Fibroblast of skin of left biceps (primary cell): ENCODE measurements around the gene ITPKC.
"Not testable (repeated sequence)": the region's sequence is repeated elsewhere in the genome, so short reads cannot be mapped to it uniquely, and the experiment has no call there.

ENCODE experiments used
- DNase-seq, 2 experiments: peaks; one replicate each; pipeline ENCODE4 v3.0.0-alpha.2; 2013; ENCODE audit warnings: low read depth in 2 of 2

Gene ITPKC

DNA sequence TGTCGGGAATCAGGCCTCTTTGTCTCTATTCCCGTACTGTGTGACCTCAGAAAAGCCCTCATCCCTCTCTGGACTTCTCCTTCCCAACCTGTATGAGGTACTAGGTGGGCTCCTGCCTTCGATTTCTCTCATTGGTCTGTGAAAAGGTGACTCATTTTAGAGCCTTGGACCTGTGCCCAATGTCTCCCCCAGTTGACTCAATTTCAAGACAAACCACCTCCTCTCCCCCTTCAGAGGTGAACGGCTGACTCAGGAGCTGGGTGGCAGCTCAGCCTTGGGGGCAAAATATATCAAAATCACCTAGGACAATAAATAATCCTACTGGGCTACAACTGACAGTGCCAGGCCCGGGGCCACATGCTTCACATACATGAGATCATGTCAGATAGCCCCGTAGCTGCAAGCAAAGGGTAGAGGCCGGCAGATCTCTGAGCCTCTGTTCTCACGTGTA is 856 bp upstream of the ITPKC start:
- DNase-seq: no peak

DNA sequence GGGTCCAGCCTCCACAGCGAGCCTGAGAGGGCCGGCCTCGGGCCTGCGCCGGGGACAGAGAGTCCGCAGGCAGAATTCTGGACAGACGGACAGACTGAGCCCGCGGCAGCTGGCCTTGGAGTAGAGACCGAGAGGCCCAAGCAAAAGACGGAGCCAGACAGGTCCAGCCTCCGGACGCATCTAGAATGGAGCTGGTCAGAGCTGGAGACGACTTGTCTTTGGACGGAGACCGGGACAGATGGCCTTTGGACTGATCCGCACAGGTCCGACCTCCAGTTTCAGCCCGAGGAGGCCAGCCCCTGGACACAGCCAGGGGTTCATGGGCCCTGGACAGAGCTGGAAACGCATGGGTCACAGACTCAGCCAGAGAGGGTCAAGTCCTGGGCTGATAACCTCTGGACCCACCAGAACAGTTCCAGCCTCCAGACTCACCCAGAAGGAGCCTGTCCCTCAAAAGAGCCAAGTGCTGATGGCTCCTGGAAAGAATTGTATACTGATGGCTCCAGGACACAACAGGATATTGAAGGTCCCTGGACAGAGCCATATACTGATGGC is 490 bp downstream of the ITPKC start:
- no peak for DNase-seq

DNA sequence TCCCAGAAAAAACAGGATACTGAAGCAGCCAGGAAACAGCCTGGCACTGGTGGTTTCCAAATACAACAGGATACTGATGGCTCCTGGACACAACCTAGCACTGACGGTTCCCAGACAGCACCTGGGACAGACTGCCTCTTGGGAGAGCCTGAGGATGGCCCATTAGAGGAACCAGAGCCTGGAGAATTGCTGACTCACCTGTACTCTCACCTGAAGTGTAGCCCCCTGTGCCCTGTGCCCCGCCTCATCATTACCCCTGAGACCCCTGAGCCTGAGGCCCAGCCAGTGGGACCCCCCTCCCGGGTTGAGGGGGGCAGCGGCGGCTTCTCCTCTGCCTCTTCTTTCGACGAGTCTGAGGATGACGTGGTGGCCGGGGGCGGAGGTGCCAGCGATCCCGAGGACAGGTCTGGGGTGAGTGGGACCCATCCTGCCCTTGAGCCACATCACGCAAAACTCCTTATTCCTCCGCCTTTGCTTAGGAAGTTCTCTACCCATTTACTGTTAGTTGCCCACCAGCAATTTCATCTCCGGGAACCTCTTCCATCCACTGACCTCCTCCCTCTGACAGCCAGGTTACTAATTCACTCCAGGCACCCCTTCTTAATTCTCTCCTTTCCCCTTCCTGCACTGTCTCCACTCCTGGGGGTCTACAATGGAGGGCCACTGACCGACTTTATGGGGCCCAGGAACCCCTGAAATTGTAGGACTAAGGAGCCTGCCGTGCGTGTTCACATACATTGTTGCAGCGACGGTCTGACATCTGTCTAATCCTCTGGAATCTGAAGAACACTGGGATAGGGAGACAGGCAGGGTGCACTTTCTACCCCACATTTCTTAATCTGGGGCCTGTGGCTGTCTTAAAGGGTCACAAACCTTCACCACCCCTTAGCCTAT is 1.2 kb downstream of the ITPKC start:
- no peak for DNase-seq

DNA sequence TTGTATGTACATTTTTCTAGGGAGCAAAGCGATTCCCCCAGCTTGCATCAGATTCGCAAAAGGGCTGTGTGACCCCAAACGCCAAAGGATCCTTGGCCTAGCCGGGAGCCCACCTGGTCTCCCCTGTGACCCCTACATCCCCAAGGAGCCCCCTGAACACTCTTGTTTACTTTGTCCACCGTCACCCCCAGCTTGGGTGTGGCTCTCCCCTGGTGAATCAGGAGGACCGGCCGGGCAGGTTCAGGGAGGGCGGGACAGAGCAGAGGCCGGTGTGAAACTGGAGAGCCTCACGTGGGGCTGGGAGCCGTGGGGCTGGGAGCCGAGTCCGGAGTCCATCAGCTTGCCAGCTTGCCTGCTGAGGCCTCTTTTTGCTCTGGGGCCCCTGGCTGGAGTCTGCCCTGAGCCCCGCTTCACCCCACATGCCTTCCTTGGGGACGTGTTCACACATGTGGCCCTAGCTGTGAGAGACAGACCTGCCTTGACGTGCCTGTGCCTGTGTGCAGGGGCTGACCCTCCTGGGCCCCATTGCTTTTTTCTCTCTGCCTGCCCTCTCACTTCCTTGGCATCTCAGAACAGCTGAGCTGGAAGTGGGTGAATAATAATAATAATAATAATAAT is 2.0 kb downstream of the ITPKC start:
- no peak for DNase-seq

DNA sequence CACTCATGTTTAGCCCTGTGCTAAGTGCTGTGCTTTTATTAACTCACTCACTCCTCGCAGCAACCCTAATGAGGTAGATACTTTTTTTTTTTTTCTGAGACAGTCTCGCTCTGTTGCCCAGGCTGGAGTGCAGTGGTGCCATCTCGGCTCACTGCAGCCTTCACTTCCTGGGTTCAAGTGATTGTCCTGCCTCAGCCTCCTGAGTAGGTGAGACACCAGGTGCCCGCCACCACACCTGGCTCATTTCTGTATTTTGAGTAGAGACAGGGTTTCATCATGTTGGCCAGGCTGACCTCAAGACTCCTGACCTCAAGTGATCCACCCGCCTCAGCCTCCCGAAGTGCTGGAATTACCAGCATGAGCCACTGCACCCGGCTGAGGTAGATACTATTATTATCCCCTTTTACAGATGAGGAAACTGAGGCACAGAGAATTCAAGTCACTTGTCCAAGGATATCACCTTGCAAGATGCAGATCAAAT is 2.5 kb downstream of the ITPKC start:
- DNase-seq: no peak

DNA sequence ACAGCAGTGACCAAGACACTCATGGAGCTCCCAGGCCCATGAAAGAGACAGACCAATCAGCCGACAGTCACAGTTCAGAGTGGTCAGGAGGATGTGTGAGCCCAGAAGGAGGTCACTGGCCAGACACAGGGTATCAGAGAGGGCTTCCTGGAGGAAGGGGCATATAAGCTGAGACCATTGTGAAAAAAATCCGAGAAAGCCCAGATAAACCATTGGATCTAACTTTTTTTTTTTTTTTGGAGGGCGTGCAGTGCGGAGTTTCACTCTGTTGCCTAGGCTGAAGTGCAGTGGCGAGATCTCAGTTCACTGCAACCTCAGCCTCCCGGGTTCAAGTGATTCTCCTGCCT is 4.2 kb downstream of the ITPKC start:
- DNase-seq: no peak

DNA sequence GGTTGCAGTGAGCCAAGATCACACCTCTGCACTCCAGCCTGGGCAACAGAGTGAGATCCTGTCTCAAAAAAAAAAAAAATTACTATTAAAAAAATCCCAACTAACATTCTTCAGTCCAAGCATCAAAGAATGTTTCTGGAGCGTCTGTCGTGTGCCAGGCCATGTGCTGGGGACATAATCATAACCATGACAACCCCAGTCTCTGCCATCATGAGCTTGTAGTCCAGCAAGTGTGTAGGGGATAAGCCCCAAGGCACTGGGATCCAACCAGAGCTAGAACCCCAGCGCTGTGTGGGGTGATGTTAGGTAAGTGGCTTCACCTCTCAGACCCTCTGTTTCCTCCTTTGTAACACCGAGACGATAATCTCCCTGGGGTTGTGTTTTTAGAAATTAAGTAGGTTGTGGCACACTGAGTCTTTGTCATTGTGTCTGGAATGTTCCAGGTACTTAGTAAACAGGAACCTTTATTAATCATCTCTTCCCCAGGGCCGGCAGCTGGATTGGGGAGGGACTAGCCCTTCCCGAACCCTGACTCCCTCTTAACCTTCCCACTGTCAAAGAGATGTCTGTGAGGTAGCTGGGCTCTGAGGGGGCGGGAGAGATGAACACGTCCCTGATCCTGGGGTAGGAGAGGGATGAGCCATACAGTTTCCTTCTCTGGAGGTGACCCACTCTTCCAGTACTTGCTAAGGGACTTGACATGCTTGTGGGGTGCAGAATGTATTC is 5.2 kb downstream of the ITPKC start:
- no peak for DNase-seq

DNA sequence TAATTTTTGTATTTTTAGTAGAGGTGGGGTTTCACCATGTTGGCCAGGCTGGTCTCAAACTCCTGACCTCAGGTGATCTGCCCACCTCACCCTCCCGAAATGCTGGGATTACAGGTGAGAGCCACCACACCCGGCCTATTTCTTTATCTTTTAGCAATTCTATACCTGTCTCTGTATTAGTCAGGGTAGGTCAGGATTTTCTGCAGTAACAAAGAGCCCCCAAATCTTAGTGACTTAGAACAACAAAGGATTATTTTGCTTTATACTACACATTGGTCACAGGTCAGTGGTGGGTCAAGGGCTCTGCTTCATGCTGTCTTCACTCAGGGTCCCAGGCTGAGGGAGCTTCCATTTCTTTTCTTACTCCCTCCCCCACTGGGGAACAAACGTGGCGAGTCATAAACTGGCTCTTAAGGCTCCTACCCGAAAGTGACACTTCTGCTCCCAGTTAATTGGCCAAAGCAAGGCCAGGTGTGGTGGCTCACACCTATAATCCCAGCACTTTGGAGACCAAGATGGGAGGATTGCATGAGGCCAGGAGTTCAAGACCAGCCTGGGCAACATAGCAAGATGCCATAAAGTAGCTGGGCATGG is 6.8 kb downstream of the ITPKC start:
- DNase-seq: no peak

DNA sequence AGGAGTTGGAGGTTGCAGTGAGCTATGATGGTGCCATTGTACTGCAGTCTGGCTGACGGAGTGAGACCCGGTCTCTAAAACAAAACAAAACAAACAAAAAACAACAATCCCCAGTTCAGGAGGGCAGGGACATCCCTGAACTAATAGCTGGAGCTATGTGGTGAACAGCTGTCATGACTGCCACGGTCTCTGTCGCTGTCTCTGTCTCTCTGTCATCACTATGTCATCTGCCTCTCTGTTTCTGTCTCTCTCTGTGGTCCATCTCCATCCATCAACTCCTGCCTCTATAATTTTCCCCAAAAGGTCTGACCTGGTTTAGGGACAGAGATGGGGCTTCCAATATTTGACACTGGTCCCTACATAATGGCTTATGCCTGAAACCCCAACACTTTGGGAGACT is 7.4 kb downstream of the ITPKC start:
- DNase-seq: no peak

DNA sequence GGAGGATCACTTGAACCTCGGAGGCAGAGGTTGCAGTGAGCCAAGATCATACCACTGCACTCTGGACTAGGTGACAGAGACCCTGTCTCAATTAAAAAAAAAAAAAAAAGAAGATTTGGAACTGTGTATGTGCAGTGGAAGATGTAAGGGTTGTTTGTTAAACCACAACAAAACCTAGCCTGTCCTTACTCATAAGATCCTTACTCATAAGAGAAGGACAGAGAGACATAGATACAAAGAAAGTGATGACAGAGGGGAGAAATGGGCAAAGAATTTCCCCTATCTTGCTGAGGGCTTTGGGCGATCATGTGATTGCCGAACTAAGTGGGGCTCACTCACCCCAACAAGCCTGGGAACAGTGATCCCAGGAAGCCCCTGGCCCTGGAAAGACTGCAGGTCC is 7.9 kb downstream of the ITPKC start:
- no peak for DNase-seq

DNA sequence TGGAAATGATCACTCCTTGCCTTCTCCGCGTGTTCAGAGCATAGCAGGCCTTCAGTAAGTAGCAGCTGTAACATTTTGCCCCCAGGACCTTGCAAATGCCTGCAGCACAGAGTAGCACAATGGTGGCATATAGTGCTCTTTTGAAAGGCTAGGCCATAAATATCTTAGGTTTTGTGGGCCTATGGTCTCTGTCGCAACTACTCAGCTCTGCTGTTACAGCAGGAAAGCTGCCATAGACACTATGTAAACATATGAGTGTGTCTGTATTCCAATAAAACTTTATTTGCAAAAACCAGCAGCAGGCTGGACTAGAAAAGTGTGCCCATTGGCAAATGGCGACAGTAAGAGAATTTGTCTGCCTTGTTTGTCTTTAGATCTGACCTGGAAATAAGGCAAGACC is 9.4 kb downstream of the ITPKC start:
- no peak for DNase-seq

DNA sequence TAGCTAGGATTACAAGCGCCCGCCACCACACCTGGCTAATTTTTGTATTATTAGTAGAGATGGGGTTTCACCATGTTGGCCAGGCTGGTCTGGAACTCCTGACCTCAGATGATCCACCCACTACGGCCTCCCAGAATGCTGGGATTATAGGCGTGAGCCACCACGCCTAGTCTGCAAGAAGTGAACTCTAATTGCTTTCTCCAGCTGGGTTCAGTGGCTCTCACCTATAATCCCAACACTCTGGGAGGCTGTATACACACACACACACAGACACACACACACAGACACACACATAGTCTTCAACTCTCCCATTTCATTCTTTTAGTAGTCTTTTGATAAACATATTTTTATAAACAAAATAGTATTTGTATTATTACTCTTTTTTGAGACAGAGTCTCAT is 13.2 kb downstream of the ITPKC start:
- not testable (repeated sequence) for DNase-seq

DNA sequence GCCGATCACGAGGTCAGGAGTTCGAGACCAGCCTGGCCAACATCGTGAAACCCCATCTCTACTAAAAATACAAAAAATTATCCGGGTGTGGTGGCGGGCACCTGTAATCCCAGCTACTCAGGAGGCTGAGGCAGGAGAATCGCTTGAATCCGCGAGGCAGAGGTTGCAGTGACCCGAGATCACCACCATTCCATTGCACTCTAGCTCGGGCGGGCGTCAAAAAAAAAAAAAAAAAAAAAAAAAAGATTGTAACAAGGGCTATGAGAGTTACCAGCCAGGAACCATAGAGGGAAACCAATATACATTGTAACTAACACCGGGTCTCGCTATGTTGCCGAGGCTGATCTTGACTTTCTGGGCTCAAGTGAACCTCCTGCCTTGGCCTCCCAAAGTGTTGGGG is 15.4 kb downstream of the ITPKC start:
- DNase-seq: not testable (repeated sequence)

DNA sequence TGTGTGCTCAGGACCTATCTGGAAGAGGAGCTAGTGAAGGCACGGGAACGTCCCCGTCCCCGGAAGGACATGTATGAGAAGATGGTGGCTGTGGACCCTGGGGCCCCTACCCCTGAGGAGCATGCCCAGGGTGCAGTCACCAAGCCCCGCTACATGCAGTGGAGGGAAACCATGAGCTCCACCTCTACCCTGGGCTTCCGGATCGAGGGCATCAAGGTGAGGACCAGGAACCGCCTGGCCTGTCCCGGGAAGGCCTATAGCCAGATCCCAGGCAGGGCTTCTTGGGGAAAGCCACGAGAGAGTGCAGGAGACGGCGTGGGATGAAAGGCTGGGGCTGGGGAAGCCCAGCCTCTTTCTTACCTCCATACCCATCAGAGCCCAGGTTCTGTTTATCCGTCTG is 16.2 kb downstream of the ITPKC start:
- DNase-seq: no peak

DNA sequence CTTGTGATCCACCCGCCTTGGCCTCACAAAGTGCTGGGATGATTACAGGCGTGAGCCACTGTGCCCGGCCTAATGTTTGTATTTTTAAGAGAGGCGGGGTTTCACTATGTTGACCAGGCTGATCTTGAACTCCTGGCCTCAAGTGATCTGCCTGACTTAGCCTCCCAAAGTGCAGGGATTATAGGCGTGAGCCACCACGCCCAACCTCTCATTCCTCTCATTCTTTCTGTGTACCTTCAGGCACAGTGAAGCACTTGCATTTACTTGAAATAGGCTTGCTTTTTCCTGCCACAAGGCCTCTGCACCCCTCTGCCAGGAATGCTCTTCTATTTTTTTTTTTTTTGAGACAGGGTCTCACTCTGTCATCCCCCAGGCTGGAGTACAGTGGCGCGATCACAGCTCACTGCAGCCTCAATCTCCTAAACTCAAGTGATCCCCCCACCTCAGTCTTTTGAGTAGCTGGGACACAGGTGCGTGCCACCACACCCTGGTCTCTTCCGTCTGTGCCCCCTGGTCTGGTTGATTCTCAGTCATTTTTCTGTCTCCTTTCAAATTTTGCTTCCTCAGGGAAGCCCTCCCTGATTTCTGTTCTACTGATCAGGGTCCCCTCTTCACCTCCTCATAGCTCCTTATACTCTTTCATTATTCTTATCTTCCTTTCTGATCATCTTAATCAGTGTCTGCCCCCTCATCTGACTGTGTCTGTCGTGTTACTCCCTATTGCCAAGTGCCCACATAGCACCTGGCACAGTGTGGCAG is 18.3 kb downstream of the ITPKC start:
- DNase-seq: no peak

DNA sequence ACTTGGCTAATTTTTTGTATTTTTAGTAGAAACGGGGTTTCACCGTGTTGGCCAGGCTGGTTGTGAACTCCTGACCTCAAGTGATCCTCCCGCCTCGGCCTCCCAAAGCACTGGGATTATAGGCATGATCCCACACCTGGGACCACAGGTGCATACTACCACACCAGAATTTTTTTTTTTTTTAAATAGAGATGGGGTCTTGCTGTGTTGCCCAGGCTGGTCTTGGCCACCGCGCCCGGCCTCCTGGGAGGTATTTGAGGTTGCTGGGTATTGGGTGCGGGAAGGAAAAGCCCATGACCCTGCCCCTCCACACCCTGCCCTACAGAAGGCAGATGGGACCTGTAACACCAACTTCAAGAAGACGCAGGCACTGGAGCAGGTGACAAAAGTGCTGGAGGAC is 19.7 kb downstream of the ITPKC start:
- no peak for DNase-seq

DNA sequence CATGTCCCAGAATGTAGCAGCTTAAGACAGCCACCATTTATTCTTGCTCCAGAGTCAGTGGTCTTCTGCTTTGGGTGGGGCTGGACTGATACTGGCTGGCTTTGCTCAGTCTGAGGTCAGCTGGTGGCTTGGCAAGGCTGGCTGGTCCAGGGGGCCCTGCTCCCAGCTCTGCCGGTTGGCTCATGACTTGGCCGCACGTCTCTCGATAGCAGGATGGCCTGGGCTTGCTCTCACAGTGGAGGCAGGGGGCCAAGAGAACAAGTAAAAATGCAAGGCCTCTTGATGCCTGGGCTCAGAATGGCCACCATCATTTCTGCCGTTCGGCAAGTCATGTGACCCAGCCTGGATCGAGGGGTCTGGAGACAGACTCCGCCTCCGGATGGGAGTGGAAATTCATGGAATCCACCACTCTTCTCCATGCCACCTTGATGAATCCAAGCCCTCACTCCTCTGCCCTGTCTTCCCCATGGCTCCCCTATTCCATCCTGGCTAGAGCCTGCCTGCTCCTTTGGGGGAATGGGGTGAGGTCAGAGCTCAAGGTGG is 20.3 kb downstream of the ITPKC start:
- DNase-seq: no peak

DNA sequence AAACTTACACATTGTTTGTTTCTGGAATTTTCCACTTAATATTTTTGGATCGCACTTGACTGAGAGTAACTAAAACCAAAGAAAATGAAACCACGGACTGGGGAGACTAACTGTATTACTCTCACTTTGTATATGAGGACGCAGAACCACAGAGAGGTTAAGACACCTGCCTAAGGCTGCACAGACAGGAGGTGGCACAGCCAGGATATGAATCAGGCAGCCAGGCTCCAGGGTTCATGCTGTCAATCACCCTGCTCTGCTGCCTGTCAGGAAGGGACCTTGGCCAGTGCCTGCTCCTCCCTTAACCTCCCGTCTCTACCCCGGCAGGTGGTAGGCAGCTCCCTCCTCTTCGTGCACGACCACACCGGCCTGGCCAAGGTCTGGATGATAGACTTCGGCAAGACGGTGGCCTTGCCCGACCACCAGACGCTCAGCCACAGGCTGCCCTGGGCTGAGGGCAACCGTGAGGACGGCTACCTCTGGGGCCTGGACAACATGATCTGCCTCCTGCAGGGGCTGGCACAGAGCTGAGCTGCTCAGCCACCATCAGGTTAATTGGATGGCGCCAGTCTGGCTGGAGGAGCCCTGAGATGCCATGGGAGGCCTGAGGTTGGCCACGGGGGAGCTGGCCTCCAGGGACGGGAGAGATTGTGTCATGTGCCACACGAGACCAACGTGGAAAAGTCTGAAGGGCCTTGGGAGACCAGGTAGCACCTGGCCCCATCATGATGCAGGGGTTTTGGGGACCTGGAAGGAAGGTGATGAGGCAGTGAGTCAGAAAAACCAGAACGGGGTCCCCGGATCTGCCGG is 22.3 kb downstream of the ITPKC start:
- no peak for DNase-seq

DNA sequence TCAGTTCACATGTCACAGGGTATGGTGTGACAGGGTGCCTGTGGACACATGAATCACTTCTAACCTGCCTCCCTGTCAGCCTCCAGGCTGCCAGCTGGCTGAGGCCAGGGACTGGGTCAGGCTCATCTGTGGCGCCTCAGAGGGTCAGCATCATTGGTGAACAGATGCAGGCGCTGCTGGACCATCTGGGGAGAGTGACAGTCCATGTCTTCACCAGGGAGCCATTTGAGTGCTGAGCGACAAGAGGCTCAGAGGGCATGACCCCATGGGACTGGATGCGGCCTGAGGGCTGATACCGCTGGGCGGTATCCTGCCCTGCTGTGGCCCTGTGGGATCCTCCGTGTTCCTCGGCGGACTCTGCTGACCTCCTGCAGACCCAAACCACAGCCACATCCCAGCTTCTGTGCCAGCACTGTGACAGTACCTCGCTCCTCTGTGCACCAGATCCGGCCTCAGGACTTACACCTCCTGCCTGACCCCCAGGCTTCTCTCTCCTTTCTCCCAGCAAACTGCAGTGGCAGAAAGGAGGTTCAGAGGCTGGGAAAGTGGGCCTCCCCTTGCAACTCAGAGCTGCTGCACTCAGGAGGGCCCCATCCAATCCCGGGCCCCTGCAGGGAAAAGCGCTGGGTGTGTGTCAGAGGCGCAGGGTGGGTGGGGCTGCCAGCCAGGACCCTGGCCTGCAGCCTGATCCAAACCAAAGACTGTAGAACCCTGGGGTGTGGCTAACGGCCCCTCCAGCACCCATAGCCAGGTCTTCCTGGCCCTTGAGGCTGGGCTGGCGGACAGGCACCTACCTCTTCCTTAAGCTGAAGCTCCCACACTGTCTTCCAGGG is 23.2 kb downstream of the ITPKC start:
- DNase-seq: no peak
